IMR-90 (cell line): ENCODE data around the gene PAAF1. TPM values are rescaled to one million over a fixed set of nuclear protein-coding genes. Genes with fewer than 3 reads are reported as not detected.

ENCODE experiments used
- ATAC-seq: fragments of 200-7000 bp; cut with Tn5 transposase; 2 replicates; pipeline ENCODE4 v1.9.1; 2020; ENCODE audit warnings: low read depth, mild to moderate bottlenecking, moderate library complexity
- BruUV-seq: library from RNA; stranded (reverse); fragments of 400-500 nt; replicated peaks from 2 replicates; lab custom pipeline; 2021; lab: Mats Ljungman, UMichigan
- CTCF ChIA-PET: fragments of 300-600 bp; formaldehyde crosslinking; extraction: SDS; loops from one replicate; lab custom pipeline; 2021; ENCODE audit warnings: antibody characterized with exemption; lab: Yijun Ruan, JAX
- POLR2A ChIA-PET: fragments of 300-600 bp; sonication (Branson Sonifier 250); formaldehyde crosslinking; loops from one replicate; lab custom pipeline; 2022; ENCODE audit warnings: antibody characterized with exemption; ENCODE audit not compliant: unreplicated experiment; lab: Charles Lee
- DNase-seq: peaks from one replicate; pipeline ENCODE4 v3.0.0; 2013
- H2AFZ ChIP-seq: replicated peaks from 2 replicates; pipeline ENCODE3; 2013; ENCODE audit warnings: low read length, mild to moderate bottlenecking; ENCODE audit not compliant: poor library complexity
- H2AK5ac ChIP-seq: 2 replicates; pipeline ENCODE4 v1.6.1; 2013; ENCODE audit warnings: low read depth, low read length, inconsistent platforms
- H2AK9ac ChIP-seq: replicated peaks from 2 replicates; pipeline ENCODE3; 2013; ENCODE audit warnings: mild to moderate bottlenecking, low read depth, low read length, moderate library complexity; ENCODE audit not compliant: poor library complexity
- H2BK120ac ChIP-seq: 2 replicates; pipeline ENCODE4 v1.6.1; 2013; ENCODE audit warnings: low read depth, low read length, inconsistent platforms
- H2BK15ac ChIP-seq: 3 replicates; pipeline ENCODE4 v1.6.1; 2013; ENCODE audit warnings: low read depth, low read length, inconsistent platforms
- H2BK20ac ChIP-seq: 2 replicates; pipeline ENCODE4 v1.6.1; 2013; ENCODE audit warnings: low read depth, mild to moderate bottlenecking, inconsistent platforms, low read length, moderate library complexity
- H2BK5ac ChIP-seq: 2 replicates; pipeline ENCODE4 v1.6.1; 2013; ENCODE audit warnings: mild to moderate bottlenecking, low read depth, low read length, inconsistent platforms; ENCODE audit not compliant: poor library complexity, severe bottlenecking
- H3K14ac ChIP-seq: replicated peaks from 2 replicates; pipeline ENCODE4 v1.6.1; 2013; ENCODE audit warnings: low read depth, low read length, inconsistent platforms
- H3K18ac ChIP-seq: 2 replicates; pipeline ENCODE4 v1.6.1; 2013; ENCODE audit warnings: low read depth, low read length, control low read depth
- H3K23ac ChIP-seq: 2 replicates; pipeline ENCODE4 v1.6.1; 2013; ENCODE audit warnings: low read depth, low read length, inconsistent platforms
- H3K27ac ChIP-seq: 2 replicates; pipeline ENCODE4 v1.5.1; 2013; ENCODE audit warnings: mild to moderate bottlenecking, control low read depth, low read length; ENCODE audit not compliant: insufficient read depth
- H3K27me3 ChIP-seq: 2 replicates; pipeline ENCODE4 v1.6.1; 2013; ENCODE audit warnings: low read length; ENCODE audit not compliant: control insufficient read depth, insufficient read depth
- H3K36me3 ChIP-seq: 2 replicates; pipeline ENCODE4 v1.6.1; 2013; ENCODE audit warnings: low read length, mixed read lengths; ENCODE audit not compliant: control insufficient read depth, insufficient read depth
- H3K4ac ChIP-seq: 2 replicates; pipeline ENCODE4 v1.6.1; 2013; ENCODE audit warnings: low read depth, low read length, inconsistent platforms
- H3K4me1 ChIP-seq: 2 replicates; pipeline ENCODE4 v1.6.1; 2013; ENCODE audit warnings: low read length, mixed read lengths; ENCODE audit not compliant: control insufficient read depth, insufficient read depth
- H3K4me2 ChIP-seq: 2 replicates; pipeline ENCODE4 v1.6.1; 2013; ENCODE audit warnings: low read depth, mild to moderate bottlenecking, control low read depth, low read length, moderate library complexity
- H3K4me3 ChIP-seq: 2 replicates; pipeline ENCODE4 v1.5.1; 2013; ENCODE audit warnings: low read depth, mild to moderate bottlenecking, control low read depth, low read length, moderate library complexity; ENCODE audit not compliant: insufficient read depth
- H3K56ac ChIP-seq: 2 replicates; pipeline ENCODE4 v1.6.1; 2013; ENCODE audit warnings: low read length, inconsistent platforms; ENCODE audit not compliant: insufficient read depth; ENCODE audit errors: extremely low read depth
- H3K79me1 ChIP-seq, 2 experiments: 2 replicates each; pipeline ENCODE4 v1.6.1; 2013; ENCODE audit warnings: low read length in 2 of 2, inconsistent platforms in 1 of 2, low read depth in 1 of 2
- H3K9ac ChIP-seq: 2 replicates; pipeline ENCODE4 v1.6.1; 2013; ENCODE audit warnings: low read depth, low read length, control low read depth
- H3K9me1 ChIP-seq: 2 replicates; pipeline ENCODE4 v1.6.1; 2013; ENCODE audit warnings: low read length, inconsistent platforms; ENCODE audit not compliant: insufficient read depth
- H3K9me3 ChIP-seq: 2 replicates; pipeline ENCODE4 v1.6.1; 2013; ENCODE audit warnings: low read length; ENCODE audit not compliant: control insufficient read depth, insufficient read depth
- H4K20me1 ChIP-seq: 2 replicates; pipeline ENCODE4 v1.6.1; 2013; ENCODE audit warnings: low read length, inconsistent platforms; ENCODE audit not compliant: insufficient read depth
- H4K5ac ChIP-seq: 2 replicates; pipeline ENCODE4 v1.6.1; 2013; ENCODE audit warnings: mild to moderate bottlenecking, low read depth, low read length, control low read depth
- H4K8ac ChIP-seq, 2 experiments: 2 replicates each; pipeline ENCODE4 v1.6.1; 2013; ENCODE audit warnings: low read depth in 2 of 2, low read length in 2 of 2, control low read depth in 1 of 2, inconsistent platforms in 1 of 2
- H4K91ac ChIP-seq: 2 replicates; pipeline ENCODE4 v1.6.1; 2013; ENCODE audit warnings: low read depth, low read length, inconsistent platforms; ENCODE audit not compliant: insufficient read depth
- BHLHE40 ChIP-seq: fragments of 150-350 bp; IDR thresholded peaks from 2 replicates; pipeline ENCODE4 v1.6.1; 2016; ENCODE audit warnings: mild to moderate bottlenecking, low read depth, low read length
- CEBPB ChIP-seq: IDR thresholded peaks from 2 replicates; pipeline ENCODE4 v1.6.1; 2012; ENCODE audit warnings: low read depth, low read length, improper control_type of control experiment
- CHD1 ChIP-seq: IDR thresholded peaks from 2 replicates; pipeline ENCODE4 v1.6.1; 2012; ENCODE audit warnings: low read depth, low read length, improper control_type of control experiment
- ELK1 ChIP-seq: fragments of 150-350 bp; IDR thresholded peaks from 2 replicates; pipeline ENCODE4 v1.6.1; 2016; ENCODE audit warnings: low read depth, mild to moderate bottlenecking, low read length, moderate library complexity, borderline replicate concordance
- FOS ChIP-seq: fragments of 150-350 bp; IDR thresholded peaks from 2 replicates; pipeline ENCODE4 v1.6.1; 2016; ENCODE audit warnings: low read depth, low read length
- MAFK ChIP-seq: IDR thresholded peaks from 2 replicates; pipeline ENCODE4 v1.6.1; 2012; ENCODE audit warnings: low read depth, low read length, improper control_type of control experiment
- MAZ ChIP-seq: IDR thresholded peaks from 2 replicates; pipeline ENCODE4 v1.6.1; 2012; ENCODE audit warnings: low read depth, mild to moderate bottlenecking, low read length, improper control_type of control experiment, moderate library complexity, borderline replicate concordance
- MXI1 ChIP-seq: IDR thresholded peaks from 2 replicates; pipeline ENCODE4 v1.6.1; 2012; ENCODE audit warnings: low read depth, mild to moderate bottlenecking, low read length, moderate library complexity, borderline replicate concordance
- NFE2L2 ChIP-seq: fragments of 150-350 bp; IDR thresholded peaks from 2 replicates; pipeline ENCODE4 v1.6.1; 2016; ENCODE audit warnings: low read depth, mild to moderate bottlenecking, low read length
- POLR2A ChIP-seq: IDR thresholded peaks from 2 replicates; pipeline ENCODE4 v1.6.1; 2012; ENCODE audit warnings: mild to moderate bottlenecking, low read depth, low read length
- RAD21 ChIP-seq: IDR thresholded peaks from 2 replicates; pipeline ENCODE4 v1.6.1; 2012; ENCODE audit warnings: low read length, improper control_type of control experiment
- RCOR1 ChIP-seq: IDR thresholded peaks from 2 replicates; pipeline ENCODE4 v1.6.1; 2012; ENCODE audit warnings: mild to moderate bottlenecking, low read length, improper control_type of control experiment; ENCODE audit not compliant: insufficient replicate concordance
- RFX5 ChIP-seq: IDR thresholded peaks from 2 replicates; pipeline ENCODE4 v1.8.0; 2012; ENCODE audit warnings: low read depth, mild to moderate bottlenecking, low read length, moderate library complexity
- SMC3 ChIP-seq: fragments of 150-350 bp; IDR thresholded peaks from 2 replicates; pipeline ENCODE4 v1.6.1; 2016; ENCODE audit warnings: low read depth, mild to moderate bottlenecking, antibody characterized with exemption, low read length, moderate library complexity
- WGBS, 2 experiments: methylation state at CpG; one replicate each; pipeline versions ENCODE4 v1.1.5 to v1.1.7; 2013; ENCODE audit warnings: missing lambda C conversion rate in 2 of 2; ENCODE audit not compliant: insufficient read length in 1 of 2; ENCODE audit errors: extremely low coverage in 2 of 2; 5-methylcytosine and 5-hydroxymethylcytosine counted together
- dilution Hi-C: fragments of 300-500 bp; cut with HindIII; formaldehyde crosslinking; loops from one replicate; pipeline ENCODE4 v1.14.3; 2018; ENCODE audit warnings: low sequenced_read_pairs; ENCODE audit not compliant: unreplicated experiment
- in situ Hi-C: fragments of 300-500 bp; cut with MboI; formaldehyde crosslinking; loops from 3 replicates; pipeline ENCODE4 v1.14.3; 2019; ENCODE audit warnings: low sequenced_read_pairs, inconsistent platforms, mixed read lengths
- intact Hi-C: fragments of 100-400 bp; cut with micrococcal nuclease; formaldehyde crosslinking; loops from 2 replicates; pipeline ENCODE4 v1.10.0; 2022
- polyA plus RNA-seq, 3 experiments: library from polyadenylated mRNA; depleted of rRNA; stranded (reverse); fragments of >200 nt; gene quantifications; 2 replicates each; pipeline ENCODE4 v1.2.3, GENCODE V29; 2012; ENCODE audit warnings: low replicate concordance in 1 of 3
- total RNA-seq: library from RNA; depleted of rRNA; stranded (reverse); fragments of >200 nt; gene quantifications from 2 replicates; pipeline ENCODE4 v1.2.3, GENCODE V29; 2012
- TF ChIP-seq, protein P1 (sequence below): conservative IDR thresholded peaks from 2 replicates; pipeline ENCODE4 v1.5.1; 2012; ENCODE audit warnings: mild to moderate bottlenecking, low read depth, low read length, improper control_type of control experiment
- TF ChIP-seq, protein P2 (sequence below): fragments of 150-350 bp; IDR thresholded peaks from 2 replicates; pipeline ENCODE4 v1.6.1; 2017; ENCODE audit warnings: mild to moderate bottlenecking, antibody characterized with exemption, low read length, low read depth

Gene PAAF1
- total and polyA plus RNA-seq, 2 of the 4 experiments (the other 2 are of a cell fraction): 15.1 to 16.4 TPM

GRCh38 chr11:73949246-73949645, 72.4 kb downstream of the PAAF1 start:
- H2BK20ac ChIP-seq: no peak overlapping the region
- intact Hi-C loops (no loop called here), in situ Hi-C loops (no loop called here), dilution Hi-C loops (no loop called here)
- H3K9me3 ChIP-seq: peaks cover 6% of the 10 kb centered on the region
- H3K56ac ChIP-seq: no peak overlapping the region
- H3K9me1 ChIP-seq: 0 out of 2 replicates have a peak, but pooled peaks cover 4% of the 10 kb centered on the region
- H4K5ac ChIP-seq: no peak overlapping the region
- H3K14ac ChIP-seq: no peak overlapping the region
- no peak overlapping the region for H2BK15ac ChIP-seq
- no peak for TF ChIP-seq FOS
- TF ChIP-seq ELK1: no peak
- TF ChIP-seq MAFK: no peak
- TF ChIP-seq SMC3: no peak
- TF ChIP-seq RCOR1: no peak
- TF ChIP-seq CHD1: no peak
- no peak for TF ChIP-seq MAZ
- TF ChIP-seq CEBPB: no peak
- TF ChIP-seq MXI1: no peak
- no peak for TF ChIP-seq RFX5
- TF ChIP-seq, protein P1, sequence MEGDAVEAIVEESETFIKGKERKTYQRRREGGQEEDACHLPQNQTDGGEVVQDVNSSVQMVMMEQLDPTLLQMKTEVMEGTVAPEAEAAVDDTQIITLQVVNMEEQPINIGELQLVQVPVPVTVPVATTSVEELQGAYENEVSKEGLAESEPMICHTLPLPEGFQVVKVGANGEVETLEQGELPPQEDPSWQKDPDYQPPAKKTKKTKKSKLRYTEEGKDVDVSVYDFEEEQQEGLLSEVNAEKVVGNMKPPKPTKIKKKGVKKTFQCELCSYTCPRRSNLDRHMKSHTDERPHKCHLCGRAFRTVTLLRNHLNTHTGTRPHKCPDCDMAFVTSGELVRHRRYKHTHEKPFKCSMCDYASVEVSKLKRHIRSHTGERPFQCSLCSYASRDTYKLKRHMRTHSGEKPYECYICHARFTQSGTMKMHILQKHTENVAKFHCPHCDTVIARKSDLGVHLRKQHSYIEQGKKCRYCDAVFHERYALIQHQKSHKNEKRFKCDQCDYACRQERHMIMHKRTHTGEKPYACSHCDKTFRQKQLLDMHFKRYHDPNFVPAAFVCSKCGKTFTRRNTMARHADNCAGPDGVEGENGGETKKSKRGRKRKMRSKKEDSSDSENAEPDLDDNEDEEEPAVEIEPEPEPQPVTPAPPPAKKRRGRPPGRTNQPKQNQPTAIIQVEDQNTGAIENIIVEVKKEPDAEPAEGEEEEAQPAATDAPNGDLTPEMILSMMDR: no peak
- TF ChIP-seq, protein P2, sequence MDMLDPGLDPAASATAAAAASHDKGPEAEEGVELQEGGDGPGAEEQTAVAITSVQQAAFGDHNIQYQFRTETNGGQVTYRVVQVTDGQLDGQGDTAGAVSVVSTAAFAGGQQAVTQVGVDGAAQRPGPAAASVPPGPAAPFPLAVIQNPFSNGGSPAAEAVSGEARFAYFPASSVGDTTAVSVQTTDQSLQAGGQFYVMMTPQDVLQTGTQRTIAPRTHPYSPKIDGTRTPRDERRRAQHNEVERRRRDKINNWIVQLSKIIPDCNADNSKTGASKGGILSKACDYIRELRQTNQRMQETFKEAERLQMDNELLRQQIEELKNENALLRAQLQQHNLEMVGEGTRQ: no peak
- no peak for TF ChIP-seq RAD21
- no peak for TF ChIP-seq BHLHE40
- no peak for TF ChIP-seq NFE2L2
- TF ChIP-seq POLR2A: no peak
- no peak overlapping the region for H3K4ac ChIP-seq
- no peak overlapping the region for H2BK120ac ChIP-seq
- H3K9ac ChIP-seq: no peak overlapping the region
- POLR2A ChIA-PET: no interaction called here
- H3K27ac ChIP-seq: no peak overlapping the region
- no peak overlapping the region for H2AK9ac ChIP-seq
- H3K4me3 ChIP-seq: no peak overlapping the region
- no peak overlapping the region for H4K8ac ChIP-seq
- ATAC-seq: no peak
- no peak overlapping the region for H3K4me2 ChIP-seq
- H4K91ac ChIP-seq: no peak overlapping the region
- no peaks in the 10 kb centered on the region for H3K4me1 ChIP-seq
- no peaks in the 10 kb centered on the region for H4K20me1 ChIP-seq
- WGBS, 2 experiments: 93% methylated on average over 3 of the region's 4 CpGs; no CpG with 5 or more reads in 1 of the 2 experiments
- H3K36me3 ChIP-seq: no peaks in the 10 kb centered on the region
- no peaks in the 10 kb centered on the region for H3K79me1 ChIP-seq
- no peak overlapping the region for H2BK5ac ChIP-seq
- H3K18ac ChIP-seq: no peak overlapping the region
- H2AFZ ChIP-seq: no peak overlapping the region
- no peaks in the 10 kb centered on the region; the same call in none of the 2 replicates for H3K27me3 ChIP-seq
- no peak for DNase-seq
- no peak overlapping the region for H2AK5ac ChIP-seq
- CTCF ChIA-PET: no interaction called here
- H3K23ac ChIP-seq: no peak overlapping the region
- no TSS peak for BruUV-seq
